NCI-H2107 (cell line): ENCODE measurements around the gene TPRA1.

Source experiments
- DNase-seq: peaks from one replicate; lab custom pipeline; 2025; lab: John Stamatoyannopoulos, UW

The TPRA1 gene

GRCh38 chr3:127560051-127560787 lies 30.3 kb downstream of the TPRA1 start:
- no peak for DNase-seq

GRCh38 chr3:127556565-127556964 lies 34.0 kb downstream of the TPRA1 start:
- no peak for DNase-seq

- no peak for DNase-seq
Observed at GRCh38 chr3:127555108-127555507, 35.4 kb downstream of the TPRA1 start.

GRCh38 chr3:127552038-127552437 lies 38.5 kb downstream of the TPRA1 start:
- no peak for DNase-seq

GRCh38 chr3:127551178-127551577 lies 39.4 kb downstream of the TPRA1 start:
- no peak for DNase-seq

GRCh38 chr3:127550468-127551157 lies 39.9 kb downstream of the TPRA1 start:
- DNase-seq = no peak

- no peak for DNase-seq
Observed at GRCh38 chr3:127549826-127550467, 40.6 kb downstream of the TPRA1 start.

GRCh38 chr3:127547761-127548605 lies 42.5 kb downstream of the TPRA1 start:
- DNase-seq = peak; percentile 38

- DNase-seq = no peak
Observed at GRCh38 chr3:127546970-127547733, 43.4 kb downstream of the TPRA1 start.

GRCh38 chr3:127546554-127546953 lies 44.0 kb downstream of the TPRA1 start:
- DNase-seq = no peak

- DNase-seq = no peak
Observed at GRCh38 chr3:127545711-127546457, 44.6 kb downstream of the TPRA1 start.

GRCh38 chr3:127545216-127545615 lies 45.3 kb downstream of the TPRA1 start:
- no peak for DNase-seq

- no peak for DNase-seq
Observed at GRCh38 chr3:127544803-127545201, 45.7 kb downstream of the TPRA1 start.

- DNase-seq = peak; percentile 68
Observed at GRCh38 chr3:127544192-127544802, 46.2 kb downstream of the TPRA1 start.

GRCh38 chr3:127543441-127543840 lies 47.1 kb downstream of the TPRA1 start:
- no peak for DNase-seq

GRCh38 chr3:127542441-127542952 lies 48.0 kb downstream of the TPRA1 start:
- no peak for DNase-seq

GRCh38 chr3:127541320-127541719 lies 49.2 kb downstream of the TPRA1 start:
- DNase-seq = no peak

- DNase-seq = no peak
Observed at GRCh38 chr3:127539366-127540060, 51.0 kb downstream of the TPRA1 start.

- DNase-seq = no peak
Observed at GRCh38 chr3:127538569-127538968, 52.0 kb downstream of the TPRA1 start.
